Vagina (tissue), 2 donors: ENCODE data around the gene ELP1.

Source experiments
- POLR2A ChIP-seq, 2 donors: fragments of 450-650 bp; IDR thresholded peaks; one replicate each; pipeline ENCODE4 v1.6.1; 2017; ENCODE audit warnings: antibody characterized with exemption in 2 of 2, mild to moderate bottlenecking in 2 of 2, moderate library complexity in 2 of 2
- TF ChIP-seq, protein P1 (sequence below), 3 experiments: fragments of 450-650 bp in 2 of 3; fragments of 200-600 bp in 1 of 3; sonication (generic) in 1 of 3; IDR thresholded peaks; one replicate each; pipeline ENCODE4 v1.5.1; 2017 to 2019; ENCODE audit warnings: antibody characterized with exemption in 3 of 3, mild to moderate bottlenecking in 2 of 3, moderate library complexity in 2 of 3

DNA sequence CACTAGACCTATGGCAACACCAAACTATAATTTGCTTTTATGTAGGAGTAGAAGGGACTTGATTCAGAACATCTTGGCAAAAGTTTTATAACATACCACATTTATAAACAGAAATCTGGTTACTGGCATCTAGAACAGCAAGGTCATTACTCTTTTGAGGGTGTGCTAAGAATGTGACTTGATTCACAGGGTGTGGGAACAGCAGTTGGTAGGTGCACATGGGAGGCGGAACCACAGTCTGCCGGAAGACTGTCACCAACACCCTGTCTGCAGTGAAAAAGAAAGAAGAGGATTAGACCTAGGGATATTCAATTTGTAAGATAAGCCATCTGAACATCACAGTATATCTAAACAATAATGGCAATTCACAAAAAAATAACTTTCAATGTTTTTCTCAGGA, 23.0 kb downstream of the ELP1 start:
- no peak for TF ChIP-seq POLR2A (IDR thresholded peaks at IDR 0.05)
- TF ChIP-seq, protein P1, sequence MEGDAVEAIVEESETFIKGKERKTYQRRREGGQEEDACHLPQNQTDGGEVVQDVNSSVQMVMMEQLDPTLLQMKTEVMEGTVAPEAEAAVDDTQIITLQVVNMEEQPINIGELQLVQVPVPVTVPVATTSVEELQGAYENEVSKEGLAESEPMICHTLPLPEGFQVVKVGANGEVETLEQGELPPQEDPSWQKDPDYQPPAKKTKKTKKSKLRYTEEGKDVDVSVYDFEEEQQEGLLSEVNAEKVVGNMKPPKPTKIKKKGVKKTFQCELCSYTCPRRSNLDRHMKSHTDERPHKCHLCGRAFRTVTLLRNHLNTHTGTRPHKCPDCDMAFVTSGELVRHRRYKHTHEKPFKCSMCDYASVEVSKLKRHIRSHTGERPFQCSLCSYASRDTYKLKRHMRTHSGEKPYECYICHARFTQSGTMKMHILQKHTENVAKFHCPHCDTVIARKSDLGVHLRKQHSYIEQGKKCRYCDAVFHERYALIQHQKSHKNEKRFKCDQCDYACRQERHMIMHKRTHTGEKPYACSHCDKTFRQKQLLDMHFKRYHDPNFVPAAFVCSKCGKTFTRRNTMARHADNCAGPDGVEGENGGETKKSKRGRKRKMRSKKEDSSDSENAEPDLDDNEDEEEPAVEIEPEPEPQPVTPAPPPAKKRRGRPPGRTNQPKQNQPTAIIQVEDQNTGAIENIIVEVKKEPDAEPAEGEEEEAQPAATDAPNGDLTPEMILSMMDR (IDR thresholded peaks at IDR 0.05), result no peak
